Uterus (tissue), 2 donors: ENCODE results near the gene FEM1B.

Experiments used
- CTCF ChIP-seq, 4 experiments: fragments of 200-600 bp in 2 of 4; fragments of 450-650 bp in 2 of 4; sonication (generic) in 2 of 4; IDR thresholded peaks; one replicate each; pipeline ENCODE4 v1.5.1; 2016 to 2019; ENCODE audit warnings: antibody characterized with exemption in 4 of 4, mild to moderate bottlenecking in 2 of 4, moderate library complexity in 1 of 4
- POLR2A ChIP-seq, 2 donors: fragments of 450-650 bp; IDR thresholded peaks; one replicate each; pipeline ENCODE4 v1.6.1; 2016; ENCODE audit warnings: antibody characterized with exemption in 2 of 2, mild to moderate bottlenecking in 1 of 2, moderate library complexity in 1 of 2

- TF ChIP-seq CTCF (IDR thresholded peaks at IDR 0.05) (no peak), POLR2A (IDR thresholded peaks at IDR 0.05) (no peak)
These were observed 16.3 kb upstream of the FEM1B start for GRCh38 chr15:68261241-68261640.
